Measurements from ENCODE around the gene KRT85.

Gene KRT85

DNA sequence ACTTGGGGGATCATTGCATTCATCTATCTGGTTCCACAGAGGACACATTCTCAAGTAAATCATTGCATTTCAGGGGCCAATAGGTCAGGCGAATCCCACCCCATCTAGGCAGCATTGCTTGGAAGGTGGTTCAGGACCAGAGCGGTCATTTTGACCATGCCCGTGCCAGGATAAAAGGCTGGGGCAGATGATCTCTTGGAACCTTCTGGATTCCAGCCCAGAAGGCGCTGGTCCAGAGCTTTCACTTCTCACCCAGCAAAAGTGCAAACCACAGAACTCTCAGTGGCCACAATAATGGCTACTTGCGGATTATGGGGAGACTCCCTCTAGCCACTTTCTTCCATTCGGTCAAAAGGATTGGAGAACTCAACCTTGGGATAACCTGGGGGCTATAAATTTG, 595 bp upstream of the KRT85 start:
- DNase-seq (ENCODE audit: low read depth): no peak

DNA sequence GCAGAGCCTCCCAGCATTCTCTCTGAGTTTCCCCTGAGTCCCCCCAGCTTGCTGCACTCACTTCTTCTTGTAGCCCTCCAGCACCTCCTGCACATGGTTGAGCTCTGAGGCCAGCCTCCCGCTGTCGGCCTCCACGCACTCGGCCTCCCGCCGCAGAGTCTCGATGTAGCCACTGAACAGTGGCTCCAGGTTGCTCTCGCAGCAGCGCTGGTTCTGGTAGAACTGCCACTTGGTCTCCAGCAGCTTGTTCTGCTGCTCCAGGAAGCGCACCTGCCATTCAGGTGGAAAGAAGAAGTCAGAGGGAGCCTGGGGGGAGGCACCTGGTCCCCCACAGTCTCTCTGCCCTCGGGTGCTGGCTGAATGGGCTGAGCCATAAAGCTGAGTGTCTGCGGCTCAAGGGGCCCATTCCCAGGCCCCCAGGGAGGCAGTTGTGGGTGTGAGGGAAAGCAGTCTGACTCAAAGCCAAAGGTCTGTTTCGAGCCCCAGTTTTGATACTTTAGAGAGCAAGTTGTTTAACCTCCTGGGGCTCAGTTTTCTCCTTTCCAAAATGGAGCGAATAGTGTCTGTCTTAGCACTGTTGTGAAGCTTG, 2.3 kb downstream of the KRT85 start:
- DNase-seq (ENCODE audit: low read depth): no peak

DNA sequence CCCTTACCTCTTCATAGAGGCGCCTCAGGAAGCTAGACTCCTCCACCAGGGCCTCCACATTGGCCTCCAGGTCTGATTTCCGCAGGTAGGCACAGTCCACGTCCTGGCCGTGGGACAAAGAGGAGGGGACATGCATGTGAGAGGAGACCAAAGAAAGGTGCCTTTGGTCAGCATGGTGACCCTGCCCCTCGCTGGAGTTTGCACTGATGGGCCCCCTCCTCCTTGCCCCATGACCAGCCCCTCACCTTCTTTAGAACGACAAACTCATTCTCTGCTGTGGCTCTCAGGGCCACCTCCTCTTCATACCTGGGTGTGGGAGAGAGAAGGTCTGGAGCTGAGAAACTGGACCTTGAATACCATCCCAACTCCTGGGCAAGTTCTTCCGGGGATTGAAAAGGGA, 3.2 kb downstream of the KRT85 start:
- no peak for DNase-seq (ENCODE audit: low read depth)

DNA sequence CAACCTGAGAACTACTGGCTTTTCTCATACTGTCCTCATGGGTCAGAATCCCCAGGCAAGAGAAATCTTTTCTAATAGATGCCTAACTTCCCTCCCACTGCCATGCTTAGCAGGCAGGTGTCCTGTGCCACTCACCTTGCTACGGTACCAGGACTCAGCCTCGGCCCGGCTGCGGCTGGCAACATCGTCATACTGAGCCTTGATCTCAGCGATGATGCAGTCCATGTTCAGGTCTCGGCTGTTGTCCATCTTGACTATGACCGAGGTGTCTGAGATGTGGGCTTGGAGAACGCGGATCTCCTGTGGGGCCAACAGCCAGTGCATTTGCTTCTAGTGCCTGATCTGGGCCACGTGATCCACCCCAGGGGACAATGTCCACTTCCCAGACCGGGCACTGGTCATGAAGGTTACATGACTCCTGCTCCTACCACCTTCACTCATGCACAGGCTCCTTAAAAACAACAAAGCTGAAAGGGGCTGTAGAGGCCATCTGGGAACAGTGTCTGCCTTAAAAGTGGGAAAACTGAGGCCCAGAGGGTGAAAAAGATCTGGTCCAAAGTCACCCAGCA, 4.1 kb downstream of the KRT85 start:
- DNase-seq (ENCODE audit: low read depth): no peak

DNA sequence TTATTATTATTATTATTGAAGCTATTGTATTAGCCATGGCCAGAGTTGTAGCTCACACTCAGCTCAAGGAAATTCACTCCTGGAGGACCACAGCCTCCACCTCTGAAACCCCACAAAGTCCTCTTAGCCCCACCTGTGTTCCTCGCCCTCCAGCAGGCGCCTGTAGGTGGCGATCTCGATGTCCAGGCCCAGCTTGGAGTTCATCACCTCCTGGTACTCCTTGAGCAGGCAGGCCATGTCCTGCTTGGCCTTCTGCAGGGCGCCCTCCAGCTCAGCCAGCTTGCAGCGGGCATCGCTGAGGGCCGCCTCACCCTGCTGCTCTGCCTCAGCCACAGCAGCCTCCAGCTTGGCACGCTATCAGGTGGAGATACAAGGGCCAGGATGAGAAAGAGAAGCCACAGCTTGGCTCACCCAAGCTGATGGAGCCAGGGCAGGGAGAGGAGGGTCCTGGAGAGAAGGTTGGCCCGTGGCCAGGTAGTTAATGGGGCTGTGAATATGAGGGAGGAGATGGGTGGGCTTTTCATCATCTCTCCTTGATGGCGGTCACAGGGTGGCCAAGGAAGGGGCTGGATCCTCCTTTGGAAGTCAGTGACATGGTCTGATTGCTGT, 5.1 kb downstream of the KRT85 start:
- no peak for DNase-seq (ENCODE audit: low read depth)

DNA sequence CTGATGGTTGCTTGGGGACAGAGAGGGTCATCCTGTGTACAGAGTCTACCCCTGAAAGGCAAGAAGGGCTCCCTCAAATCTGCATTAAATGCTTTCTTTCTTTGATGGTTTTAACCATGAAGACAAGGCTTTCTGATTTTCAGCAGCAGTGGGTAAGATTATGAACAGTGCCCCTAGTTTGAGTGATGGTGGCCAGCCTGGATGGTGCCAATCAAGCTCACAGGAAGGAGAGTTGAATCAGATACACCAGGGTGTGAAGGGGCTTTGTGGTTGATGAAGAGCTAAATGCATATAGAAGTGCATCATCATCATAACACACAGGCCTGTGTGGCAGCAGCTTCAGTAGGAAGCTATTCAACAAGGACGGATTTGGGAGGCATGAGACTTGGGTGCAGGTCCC, 5.7 kb downstream of the KRT85 start:
- no peak for DNase-seq (ENCODE audit: low read depth)

DNA sequence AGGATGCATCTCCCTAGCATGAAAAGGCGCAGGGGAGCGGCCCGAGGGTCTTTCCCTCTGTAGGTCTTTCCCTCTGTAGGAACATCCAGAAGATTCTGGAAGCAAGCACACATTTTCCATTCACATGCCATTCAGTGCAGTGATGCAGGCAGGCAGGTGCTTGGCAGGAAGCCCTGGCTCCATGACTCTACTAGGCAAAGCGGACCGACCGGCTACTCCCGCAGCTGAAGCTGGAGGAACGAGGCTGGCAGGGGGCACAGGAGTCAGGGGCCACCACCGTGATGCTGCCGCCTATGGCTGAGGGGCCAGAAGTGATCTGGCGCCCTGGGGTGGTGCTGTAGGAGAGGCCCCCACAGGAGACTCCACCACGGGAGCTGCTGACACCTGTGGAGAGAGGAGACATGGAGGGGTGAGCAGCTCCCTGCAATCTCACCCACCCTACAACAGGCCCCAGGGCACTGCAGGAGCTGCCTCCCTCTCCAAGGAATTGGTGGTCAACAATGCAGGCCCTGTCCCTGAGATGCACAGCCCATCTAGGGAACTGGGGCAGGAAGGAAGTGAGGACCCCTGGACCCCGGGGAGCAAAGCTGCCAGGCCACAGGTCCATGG, 6.5 kb downstream of the KRT85 start:
- DNase-seq (ENCODE audit: low read depth): no peak

DNA sequence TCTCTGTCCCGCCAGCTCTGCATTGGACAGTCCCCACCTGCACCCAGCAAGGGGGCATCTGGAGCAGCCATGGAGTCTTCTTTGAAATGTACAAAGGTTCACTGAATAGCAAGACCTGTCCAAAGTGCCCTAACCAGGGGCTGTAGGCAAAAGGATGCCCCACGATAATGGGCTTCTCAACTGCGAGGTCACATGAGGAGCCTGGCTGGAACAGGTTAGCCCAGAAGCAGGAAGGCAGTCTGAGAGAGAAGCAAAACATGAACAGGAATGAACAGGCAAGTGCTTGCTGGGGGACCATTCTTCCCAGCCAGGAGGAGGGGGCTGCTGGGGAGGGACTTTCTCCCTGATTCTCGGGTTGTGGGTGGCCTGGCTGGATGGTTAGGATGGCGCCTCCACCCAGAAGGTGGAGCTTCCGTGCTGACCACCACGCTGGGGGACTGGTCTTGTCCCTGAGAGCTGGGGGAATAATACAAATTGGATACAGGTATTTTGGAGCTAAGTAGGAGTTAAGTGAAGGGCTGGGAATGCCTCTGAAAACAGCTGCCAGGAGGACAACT, 7.1 kb downstream of the KRT85 start:
- no peak for DNase-seq (ENCODE audit: low read depth)

DNA sequence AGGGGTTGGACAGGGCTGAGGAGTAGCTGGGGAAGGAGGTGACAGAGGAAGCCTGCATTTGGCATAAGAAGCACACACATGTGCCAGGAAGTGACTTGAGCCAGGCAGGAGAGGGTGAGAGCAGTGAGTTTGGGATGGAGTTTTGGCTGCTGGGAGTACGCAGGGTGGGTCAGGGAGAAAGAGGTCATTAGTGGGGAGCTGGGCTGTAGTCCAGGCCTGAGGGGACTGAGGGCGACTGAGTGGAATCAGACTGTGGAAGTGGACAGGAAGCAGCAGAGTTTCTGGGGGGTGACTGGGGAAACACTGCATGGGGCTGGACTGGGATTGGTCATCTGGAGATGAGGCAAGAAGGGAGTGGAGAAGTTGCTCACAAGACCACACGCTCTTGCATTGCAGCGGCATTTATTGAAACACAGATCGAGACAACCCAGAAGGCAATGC, 7.6 kb downstream of the KRT85 start:
- no peak for DNase-seq (ENCODE audit: low read depth)

DNA sequence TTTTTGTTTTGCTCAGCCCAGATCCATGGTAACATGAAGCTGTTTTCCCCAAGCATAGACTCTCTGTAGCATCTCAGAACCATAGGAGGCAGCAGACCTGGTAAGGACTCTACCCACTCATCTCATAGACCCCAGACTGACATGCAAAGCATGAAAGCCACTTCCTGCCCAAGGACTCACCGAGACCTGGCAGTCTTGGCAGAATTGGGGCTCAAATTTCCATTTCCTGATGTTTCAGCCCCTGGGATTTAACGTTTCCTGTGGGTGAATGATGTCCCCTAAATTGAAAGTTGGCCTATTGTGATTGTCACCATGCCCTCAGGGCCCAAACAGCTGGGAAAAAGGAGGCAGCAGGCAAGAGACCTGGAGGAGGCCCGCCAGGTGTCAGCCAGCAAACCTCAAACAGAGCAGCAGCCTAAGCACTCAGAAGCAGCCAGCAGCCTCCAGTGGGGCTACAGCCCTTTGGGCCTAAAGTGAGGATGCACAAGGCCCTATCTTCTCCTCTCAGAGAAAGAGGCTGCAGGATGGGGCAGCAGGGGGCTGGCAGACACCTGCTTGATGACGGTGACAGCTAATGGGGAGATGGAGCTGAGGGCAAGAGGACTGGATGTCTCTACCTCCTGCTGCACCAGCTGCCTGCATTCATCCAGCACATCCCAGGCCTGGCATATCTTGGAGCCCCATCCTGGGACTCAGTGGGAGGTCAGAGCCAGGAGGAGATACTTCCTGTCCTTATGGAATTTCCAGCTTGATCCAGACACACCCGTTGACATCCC, 8.5 kb downstream of the KRT85 start:
- DNase-seq (ENCODE audit: low read depth): no peak

DNA sequence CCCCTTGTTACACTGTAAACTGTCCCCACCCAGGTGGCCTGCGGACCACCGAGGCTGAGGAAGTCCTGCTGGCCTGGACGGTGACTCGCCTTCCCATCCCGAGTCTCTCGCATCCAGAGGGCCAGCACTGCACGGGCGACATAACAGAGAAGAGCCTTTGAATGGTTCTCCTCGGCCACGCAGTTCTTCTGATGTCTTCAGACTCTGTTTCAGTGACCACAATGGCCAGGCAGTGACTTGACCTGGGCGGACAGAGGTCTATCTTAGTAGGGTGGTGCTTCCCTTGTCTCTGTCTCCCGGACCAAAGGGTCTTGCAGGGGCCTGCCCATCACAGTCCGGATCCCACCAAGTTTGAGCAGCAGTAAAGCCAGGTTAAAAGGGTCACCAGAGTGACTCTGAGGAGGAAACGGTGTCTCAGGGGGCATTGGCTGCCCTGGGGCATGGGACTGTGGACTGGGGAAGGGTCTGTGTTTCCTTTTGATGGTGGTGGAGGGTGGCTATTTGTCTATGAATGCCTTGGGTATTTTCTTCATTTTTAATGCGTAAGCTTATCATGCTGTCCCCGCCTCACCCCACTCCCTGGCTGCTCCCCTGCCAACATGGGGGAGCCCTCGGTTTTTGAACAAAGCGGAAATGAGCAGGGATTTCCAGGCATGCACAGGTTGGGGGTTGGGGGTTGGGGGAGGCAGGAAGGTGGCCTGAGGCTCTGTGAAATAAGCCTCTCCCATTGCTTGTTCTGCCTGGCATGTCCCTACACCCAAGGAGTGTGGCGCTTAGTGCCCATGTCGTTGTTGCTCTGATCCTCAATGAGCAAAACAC, 10.3 kb downstream of the KRT85 start:
- no peak for DNase-seq (ENCODE audit: low read depth)

DNA sequence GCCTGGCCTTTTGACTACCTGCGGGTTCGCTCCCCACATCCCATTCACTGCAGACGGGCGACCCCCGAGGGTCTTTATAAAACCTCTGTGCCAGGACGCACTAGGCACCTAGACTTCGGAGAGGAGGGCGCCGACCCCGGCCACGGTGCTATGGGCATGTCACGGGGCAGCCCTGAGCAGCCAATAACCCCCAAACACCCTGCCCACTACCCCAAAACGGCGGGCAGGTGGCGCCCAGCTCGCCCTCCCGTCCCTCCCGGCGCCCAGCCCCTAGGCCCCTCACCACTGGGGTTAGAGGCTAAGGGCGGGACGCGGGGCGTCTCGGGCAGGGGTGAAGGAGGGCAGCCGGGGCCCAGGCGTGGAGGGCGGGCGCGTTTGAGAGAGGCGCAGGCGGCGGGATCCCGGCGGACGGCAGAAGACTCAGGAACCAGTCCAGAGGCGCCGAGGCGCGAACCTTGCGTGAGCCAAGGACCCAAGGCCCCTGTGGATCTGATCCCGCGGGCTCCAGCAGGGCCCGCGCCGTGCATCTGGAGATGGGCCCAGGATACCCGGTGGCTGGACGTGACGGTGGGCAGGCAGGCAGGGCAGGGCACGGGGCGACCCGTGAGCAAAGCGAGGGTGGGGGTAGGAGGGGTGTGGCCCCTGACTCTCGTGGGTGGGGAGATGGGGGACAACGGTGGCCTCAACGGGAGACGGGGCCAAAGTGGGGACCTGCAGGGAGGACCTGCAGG, 11.1 kb downstream of the KRT85 start:
- DNase-seq (ENCODE audit: low read depth): no peak

DNA sequence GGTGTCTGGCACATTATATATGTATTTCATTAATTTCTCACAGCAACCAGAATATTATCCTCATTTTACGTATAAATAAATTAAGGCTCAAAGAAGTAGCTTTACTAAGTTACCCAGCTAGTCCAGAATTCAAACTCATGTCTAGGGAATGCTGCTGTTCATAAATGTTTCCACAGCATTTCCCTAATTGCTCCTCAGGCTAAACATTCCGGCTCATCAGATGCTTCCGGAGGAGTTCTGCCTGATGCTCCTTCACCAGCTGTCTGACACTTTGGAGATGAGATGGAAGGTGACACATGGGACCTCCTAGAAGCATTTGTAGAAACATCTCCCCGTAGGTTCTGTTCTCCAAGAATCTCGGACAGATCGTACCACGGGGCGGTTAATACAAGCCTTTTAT, 12.1 kb downstream of the KRT85 start:
- no peak for DNase-seq (ENCODE audit: low read depth)

DNA sequence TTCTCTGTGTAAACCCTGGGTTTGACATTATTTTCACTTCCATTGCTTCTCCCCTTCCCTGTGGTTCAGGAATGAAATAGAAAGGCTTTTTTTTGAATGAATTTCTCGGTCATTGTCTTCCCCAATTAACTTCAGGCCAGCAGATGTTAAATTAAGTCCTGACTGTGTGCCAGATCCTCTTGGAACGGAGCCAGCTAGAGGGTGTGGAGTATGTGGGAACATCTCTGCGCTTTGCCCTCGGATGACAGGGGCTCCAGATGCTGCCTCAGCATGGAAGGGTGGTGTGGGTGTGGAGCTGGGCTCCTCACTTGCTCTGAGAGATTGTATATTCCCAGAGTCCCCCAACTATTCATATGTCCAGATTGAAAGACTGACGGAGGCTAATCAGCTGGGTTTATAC, 13.1 kb downstream of the KRT85 start:
- DNase-seq (ENCODE audit: low read depth): no peak

DNA sequence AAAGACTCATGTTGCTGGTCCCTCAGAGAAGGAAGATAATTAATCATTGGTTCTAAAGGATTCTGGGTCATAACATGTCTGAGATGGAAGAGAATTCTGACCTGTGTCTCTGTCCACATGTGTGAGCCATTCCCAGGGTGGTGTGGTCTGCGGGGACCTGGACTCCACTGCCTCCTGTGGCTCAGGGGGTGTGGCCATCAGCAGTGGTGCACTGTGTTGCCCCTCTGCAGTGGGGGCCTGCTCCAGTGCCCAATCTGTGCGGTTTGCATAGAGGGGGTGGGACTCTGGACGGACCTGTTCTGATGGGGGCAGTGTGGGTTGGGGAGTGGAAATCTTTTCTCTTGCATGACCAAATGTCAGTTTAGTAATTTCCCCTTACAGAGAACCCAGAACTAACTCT, 13.5 kb downstream of the KRT85 start:
- no peak for DNase-seq (ENCODE audit: low read depth)

DNA sequence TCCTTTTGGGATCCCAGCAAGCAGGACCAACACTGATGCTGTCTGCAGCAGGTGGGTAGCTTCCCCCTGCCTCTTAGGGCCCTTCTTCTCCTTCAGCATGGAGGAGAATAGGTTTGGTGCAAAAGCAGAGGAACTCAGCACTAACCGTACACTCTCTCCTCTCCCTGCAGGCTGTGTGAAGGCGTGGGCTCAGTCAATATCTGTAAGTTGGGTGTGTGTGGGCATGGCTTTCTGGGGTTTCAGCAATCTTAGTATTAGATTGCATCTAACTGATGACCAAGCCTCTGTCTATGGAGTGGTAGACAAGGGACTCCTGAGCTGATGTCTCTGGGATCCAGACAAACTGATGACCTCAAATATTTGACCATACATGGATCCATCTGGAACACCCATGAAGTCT, 14.3 kb downstream of the KRT85 start:
- DNase-seq (ENCODE audit: low read depth): no peak

DNA sequence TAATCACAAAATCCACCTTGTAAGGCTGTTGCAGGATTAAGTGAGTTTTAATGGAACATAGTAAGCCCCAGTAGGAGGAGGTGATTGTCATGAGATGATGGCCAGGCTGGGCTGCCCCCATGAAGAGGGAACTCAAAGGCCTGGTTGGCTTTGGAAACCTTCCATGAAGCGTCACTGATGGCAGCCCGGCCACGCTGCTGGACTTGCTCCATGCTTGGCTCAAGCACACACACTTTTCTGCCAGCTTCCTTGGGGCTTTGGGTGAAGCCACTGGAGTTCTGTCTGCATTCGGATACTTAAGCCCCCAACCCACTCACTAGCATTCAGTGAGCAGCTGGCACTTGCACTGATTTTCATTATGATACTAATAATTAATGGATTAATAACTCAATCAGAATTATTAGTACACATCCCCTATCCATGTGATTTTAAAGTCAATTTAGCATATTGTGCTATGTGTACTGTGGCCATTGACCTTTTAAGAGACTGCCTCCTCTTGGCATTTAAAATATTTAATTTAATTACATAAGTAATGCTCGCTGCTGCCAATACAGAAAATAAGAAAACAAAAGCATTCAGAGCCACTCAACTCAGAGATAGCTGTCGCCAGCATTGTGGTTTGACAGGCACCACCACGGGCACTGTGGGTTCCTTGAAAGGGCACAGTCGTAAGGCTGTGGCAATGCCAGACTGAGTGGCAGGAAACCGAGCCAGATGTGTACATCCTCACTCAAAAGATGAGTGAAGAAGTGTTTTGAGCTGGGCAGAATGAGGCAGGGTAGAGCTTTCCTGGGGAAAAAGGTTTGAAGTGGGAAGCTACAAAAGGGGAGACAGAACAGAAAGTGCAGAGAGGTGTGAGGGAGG, 15.9 kb downstream of the KRT85 start:
- DNase-seq (ENCODE audit: low read depth): peak; percentile 43

DNA sequence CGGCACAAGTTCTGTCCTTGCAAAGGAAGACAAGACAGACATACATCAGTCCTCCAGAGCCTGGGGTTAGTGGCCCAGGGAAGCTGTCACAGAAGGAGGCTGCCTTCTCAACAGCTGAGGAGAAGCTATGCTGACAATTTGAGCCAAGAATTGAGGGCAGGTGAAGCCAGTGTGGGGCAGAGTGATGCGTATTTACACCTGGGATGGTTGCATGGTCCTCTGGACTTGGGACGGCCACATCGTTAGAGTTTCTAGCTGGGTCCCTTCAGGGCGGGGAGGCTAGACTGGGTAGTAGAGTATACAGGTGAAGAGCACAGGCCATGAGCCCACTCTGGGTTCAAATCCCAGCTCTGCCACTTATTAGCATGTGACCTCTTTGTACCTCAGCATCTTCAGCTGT, 16.5 kb downstream of the KRT85 start:
- DNase-seq (ENCODE audit: low read depth): no peak

DNA sequence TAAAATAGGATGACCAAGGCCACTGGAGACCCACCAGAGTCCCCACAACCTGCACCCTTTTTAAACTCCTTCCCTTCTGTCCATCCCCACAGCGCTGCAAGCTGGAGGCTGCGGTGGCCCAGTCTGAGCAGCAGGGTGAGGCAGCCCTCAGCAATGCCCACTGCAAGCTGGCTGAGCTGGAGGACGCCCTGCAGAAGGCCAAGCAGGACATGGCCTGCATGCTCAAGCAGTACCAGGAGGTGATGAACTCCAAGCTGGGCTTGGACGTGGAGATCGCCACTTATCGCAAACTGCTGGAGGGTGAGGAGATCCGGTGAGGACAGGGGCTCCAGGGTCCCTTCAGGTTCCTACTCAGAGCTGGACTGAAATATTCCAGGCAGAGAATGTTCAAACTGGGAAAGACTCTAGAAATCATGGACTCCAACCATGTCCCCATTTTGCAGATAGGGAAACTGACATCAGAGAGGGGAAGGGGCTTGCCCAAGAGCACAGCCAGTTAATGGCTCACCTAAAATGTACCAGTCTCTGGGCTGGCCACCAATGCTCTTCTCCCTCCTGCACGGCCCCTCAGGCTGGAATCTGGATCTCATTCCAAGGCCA, 17.2 kb downstream of the KRT85 start:
- no peak for DNase-seq (ENCODE audit: low read depth)

DNA sequence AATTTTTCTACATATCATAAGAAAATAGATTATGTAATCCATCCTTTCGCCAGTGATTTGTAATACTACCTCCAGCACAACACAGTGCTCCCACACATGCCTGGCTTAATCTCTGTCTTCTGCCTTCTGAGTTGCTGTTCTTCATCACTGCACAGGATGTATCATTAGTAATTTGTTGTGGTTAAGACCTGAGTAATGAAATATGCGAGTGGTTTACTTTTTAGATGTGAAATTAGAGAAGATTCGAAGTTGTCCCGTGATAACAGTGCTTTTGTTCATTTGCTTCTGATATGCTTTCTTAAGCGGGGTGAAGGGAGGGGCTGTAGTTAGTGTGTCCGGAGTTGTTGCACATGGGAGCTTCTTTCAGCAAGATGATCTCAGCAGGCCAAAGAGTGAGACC, 18.1 kb downstream of the KRT85 start:
- DNase-seq (ENCODE audit: low read depth): no peak

All from stimulated activated CD8-positive, alpha-beta memory T cell treated with anti-CD3 and anti-CD28 coated beads, Interleukin-4, amount 100 ng/mL, for 24 hours (primary cell).